ENCODE results near the gene PPP1R14C.
"Not testable (repeated sequence)": the region's sequence is repeated elsewhere in the genome, so short reads cannot be mapped to it uniquely, and the experiment has no call there.

The PPP1R14C gene

DNA sequence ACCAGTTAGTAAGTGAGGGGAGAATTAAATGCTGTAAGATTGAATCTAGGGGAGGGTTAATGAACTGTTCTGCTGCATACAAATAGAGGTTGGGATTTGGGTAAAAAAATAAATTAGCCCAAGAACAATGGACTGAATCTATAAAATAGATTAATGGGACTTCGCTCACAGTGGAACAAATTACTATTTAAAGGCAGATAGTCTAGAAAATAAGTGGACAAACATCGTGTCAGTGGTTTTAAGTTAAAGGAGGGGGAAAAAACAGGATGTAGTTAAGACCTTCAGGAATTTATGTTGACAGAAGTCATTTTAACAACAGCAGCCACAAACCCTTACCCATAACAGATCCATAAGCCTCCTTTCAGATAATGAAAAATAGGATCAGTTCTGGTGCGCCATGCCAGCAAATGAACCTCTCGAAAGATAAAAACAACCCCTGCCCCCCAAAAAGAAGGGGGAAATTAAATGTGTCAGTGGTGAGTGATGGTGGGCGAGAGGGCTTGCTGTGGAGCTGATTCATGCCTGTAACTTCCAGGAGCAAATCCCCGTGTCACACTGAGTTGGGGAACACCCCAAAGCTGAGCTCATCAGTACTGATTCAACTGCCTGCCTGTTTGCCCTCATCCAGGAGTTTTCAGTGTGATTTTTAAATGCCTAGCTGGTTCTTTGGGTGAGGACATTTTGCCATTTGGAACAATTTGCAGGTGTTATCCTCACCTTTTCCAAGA lies 86.8 kb downstream of the PPP1R14C start:
- H3K9me3 ChIP-seq (ENCODE audit: low read length): no peaks in the 10 kb centered on the region
- no peaks in the 10 kb centered on the region for H3K36me3 ChIP-seq (ENCODE audit: insufficient read depth, low read length)
- no peaks in the 10 kb centered on the region for H3K4me1 ChIP-seq (ENCODE audit: insufficient read depth, low read length)
- H3K9ac ChIP-seq (ENCODE audit: low read length): no peak overlapping the region
- no peaks in the 10 kb centered on the region for H3K27me3 ChIP-seq (ENCODE audit: control insufficient read depth in 1 of 2, insufficient read depth in 2 of 2, low read length in 2 of 2)
- no peak overlapping the region for H3K4me3 ChIP-seq (ENCODE audit: low read depth in 1 of 2, low read length in 2 of 2)
- no peak overlapping the region for H3K27ac ChIP-seq (ENCODE audit: low read depth, low read length)

DNA sequence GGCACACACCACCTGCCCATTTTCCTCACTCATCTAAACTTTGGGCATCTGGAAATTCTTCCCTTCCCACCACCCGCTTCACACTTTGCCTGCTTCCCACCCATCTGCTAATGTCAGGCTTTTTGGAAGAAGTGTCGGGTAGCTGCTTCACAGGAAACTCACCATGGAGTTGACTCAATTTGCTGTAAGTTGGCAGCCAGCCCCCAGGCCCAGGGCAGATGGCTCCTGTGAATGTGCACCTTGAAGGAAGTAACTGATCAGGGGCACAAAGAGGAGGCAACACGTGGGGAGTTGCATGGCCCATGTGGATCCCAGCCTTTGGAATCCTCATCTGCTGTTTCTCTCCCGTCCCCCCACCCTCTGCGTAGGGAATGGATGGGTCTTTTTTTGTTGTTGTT lies 87.3 kb downstream of the PPP1R14C start:
- H3K36me3 ChIP-seq (ENCODE audit: insufficient read depth, low read length): no peaks in the 10 kb centered on the region
- H3K4me1 ChIP-seq (ENCODE audit: insufficient read depth, low read length): no peaks in the 10 kb centered on the region
- no peaks in the 10 kb centered on the region for H3K9me3 ChIP-seq (ENCODE audit: low read length)
- no peak overlapping the region for H3K4me3 ChIP-seq (ENCODE audit: low read depth in 1 of 2, low read length in 2 of 2)
- no peaks in the 10 kb centered on the region for H3K27me3 ChIP-seq (ENCODE audit: control insufficient read depth in 1 of 2, insufficient read depth in 2 of 2, low read length in 2 of 2)
- H3K9ac ChIP-seq (ENCODE audit: low read length): no peak overlapping the region
- no peak overlapping the region for H3K27ac ChIP-seq (ENCODE audit: low read depth, low read length)

DNA sequence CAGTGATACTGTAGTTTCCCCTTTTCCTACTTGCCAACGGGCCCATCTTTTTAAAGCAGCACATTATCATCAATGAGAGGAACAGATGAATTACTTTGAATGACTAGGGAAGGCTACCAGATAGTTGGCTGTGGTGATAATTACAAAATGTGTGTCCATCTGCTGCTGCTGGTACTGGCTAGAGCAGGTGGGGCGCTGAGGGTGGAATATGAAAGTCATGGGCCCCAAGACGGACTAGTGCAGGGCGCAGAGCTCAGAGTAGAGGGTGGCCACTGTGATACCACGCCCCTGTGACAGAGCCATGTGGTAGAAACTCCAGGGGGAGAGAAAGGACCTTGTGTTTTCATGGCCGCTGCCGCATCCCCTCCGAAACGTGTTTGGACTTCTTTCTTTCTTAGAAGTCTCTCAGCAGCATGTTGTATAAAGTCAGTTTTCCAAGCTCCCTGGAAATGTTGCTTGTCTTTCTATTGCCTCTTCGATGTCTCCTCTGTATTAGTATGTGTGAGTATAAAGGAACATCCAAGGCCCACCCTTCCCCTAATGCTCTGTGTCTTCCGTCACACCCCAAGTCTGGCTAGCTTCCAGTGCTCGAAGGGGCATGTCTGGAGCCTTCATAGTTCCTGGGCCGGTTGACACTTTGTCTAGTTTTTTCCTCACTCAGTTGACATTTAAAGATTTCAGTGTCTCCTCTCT lies 88.1 kb downstream of the PPP1R14C start:
- Histone ChIP-seq H3K4me3 (ENCODE audit: low read depth in 1 of 2, low read length in 2 of 2) (no peak overlapping the region), H3K36me3 (ENCODE audit: insufficient read depth, low read length) (no peaks in the 10 kb centered on the region), H3K4me1 (ENCODE audit: insufficient read depth, low read length) (no peaks in the 10 kb centered on the region), H3K27me3 (ENCODE audit: control insufficient read depth in 1 of 2, insufficient read depth in 2 of 2, low read length in 2 of 2) (no peaks in the 10 kb centered on the region), H3K27ac (ENCODE audit: low read depth, low read length) (no peak overlapping the region), H3K9ac (ENCODE audit: low read length) (no peak overlapping the region), H3K9me3 (ENCODE audit: low read length) (no peaks in the 10 kb centered on the region)

DNA sequence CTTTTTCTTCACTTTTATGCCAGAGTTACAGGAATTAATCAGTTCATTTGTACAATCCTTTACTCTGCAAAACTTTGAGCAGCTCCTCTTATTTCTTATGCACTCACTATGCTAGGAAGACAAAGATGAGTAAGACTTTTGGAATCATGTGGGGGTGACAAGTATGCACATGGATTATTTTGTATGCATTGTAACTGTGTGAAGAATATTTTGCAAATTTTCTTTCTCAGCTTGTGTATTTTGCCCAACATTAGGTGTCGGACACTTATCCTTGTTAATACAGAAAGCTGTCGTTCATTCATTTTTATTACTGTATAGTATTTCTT lies 88.6 kb downstream of the PPP1R14C start:
- Histone ChIP-seq H3K27me3 (ENCODE audit: control insufficient read depth in 1 of 2, insufficient read depth in 2 of 2, low read length in 2 of 2) (no peaks in the 10 kb centered on the region), H3K4me1 (ENCODE audit: insufficient read depth, low read length) (no peaks in the 10 kb centered on the region), H3K9ac (ENCODE audit: low read length) (no peak overlapping the region), H3K27ac (ENCODE audit: low read depth, low read length) (no peak overlapping the region), H3K4me3 (ENCODE audit: low read depth in 1 of 2, low read length in 2 of 2) (no peak overlapping the region), H3K9me3 (ENCODE audit: low read length) (no peaks in the 10 kb centered on the region), H3K36me3 (ENCODE audit: insufficient read depth, low read length) (no peaks in the 10 kb centered on the region)

DNA sequence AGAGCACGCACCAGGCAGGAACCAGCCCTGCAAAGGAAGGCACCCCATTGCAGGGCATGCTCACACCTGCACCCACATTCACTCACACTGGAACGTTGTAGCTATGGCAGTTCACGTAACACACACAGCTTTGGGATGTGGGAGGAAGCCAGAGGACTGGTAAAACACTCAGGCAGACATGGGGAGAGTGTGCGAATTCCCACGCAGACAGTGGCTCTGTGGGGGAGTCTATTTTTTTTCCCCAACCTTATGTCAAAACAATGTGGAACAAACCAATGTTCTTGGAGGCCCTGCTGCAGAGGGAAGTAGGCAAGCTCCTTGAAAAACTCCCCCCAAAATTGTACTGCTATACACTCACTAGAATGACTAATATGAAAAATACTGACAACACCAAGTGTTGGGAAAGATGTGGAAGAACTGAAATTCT lies 91.0 kb downstream of the PPP1R14C start:
- Histone ChIP-seq H3K9ac (ENCODE audit: low read length) (no peak overlapping the region), H3K9me3 (ENCODE audit: low read length) (no peaks in the 10 kb centered on the region), H3K36me3 (ENCODE audit: insufficient read depth, low read length) (no peaks in the 10 kb centered on the region), H3K4me1 (ENCODE audit: insufficient read depth, low read length) (no peaks in the 10 kb centered on the region), H3K4me3 (ENCODE audit: low read depth in 1 of 2, low read length in 2 of 2) (no peak overlapping the region), H3K27me3 (ENCODE audit: control insufficient read depth in 1 of 2, insufficient read depth in 2 of 2, low read length in 2 of 2) (no peaks in the 10 kb centered on the region), H3K27ac (ENCODE audit: low read depth, low read length) (no peak overlapping the region)

DNA sequence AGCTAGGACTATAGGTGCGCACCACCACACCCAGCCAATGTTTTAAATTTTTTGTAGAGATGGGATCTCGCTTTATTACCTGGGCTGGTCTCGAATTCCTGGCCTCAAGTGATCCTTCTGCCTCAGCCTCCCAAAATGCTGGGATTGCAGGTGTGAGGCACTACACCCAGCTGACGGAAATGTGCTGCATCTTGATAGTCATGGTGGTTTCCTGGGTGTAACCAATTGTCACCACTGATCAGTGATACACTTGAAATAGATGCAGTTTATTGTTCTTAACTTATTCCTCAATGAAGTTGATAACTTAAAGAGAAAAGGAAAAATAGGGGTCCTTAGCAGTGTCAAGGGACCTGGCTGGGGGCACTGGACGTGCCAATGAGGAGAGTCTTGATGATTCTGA lies 92.4 kb downstream of the PPP1R14C start:
- Histone ChIP-seq H3K27me3 (ENCODE audit: control insufficient read depth in 1 of 2, insufficient read depth in 2 of 2, low read length in 2 of 2) (no peaks in the 10 kb centered on the region), H3K4me3 (ENCODE audit: low read depth in 1 of 2, low read length in 2 of 2) (no peak overlapping the region), H3K27ac (ENCODE audit: low read depth, low read length) (no peak overlapping the region), H3K9ac (ENCODE audit: low read length) (no peak overlapping the region), H3K9me3 (ENCODE audit: low read length) (no peaks in the 10 kb centered on the region), H3K4me1 (ENCODE audit: insufficient read depth, low read length) (no peaks in the 10 kb centered on the region), H3K36me3 (ENCODE audit: insufficient read depth, low read length) (no peaks in the 10 kb centered on the region)

DNA sequence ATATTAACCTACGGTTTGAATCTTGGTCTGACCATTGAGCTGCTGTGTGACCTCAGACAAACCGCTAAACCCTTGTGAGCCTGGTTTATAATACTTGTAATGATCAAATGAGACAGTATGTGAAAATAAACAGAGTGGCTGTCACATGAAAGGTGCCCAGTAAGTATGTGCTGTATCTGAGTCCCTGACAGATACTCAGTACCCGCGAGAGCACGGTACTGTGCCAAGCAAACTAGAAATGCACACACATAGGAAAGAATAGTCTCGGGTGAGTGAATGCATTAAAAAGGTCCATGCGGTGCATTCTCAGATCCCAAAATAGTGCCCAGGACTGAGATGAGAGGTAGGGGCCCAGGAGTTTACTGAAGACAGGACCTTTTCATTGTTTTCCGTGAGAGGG lies 93.3 kb downstream of the PPP1R14C start:
- Histone ChIP-seq H3K4me1 (ENCODE audit: insufficient read depth, low read length) (no peaks in the 10 kb centered on the region), H3K9ac (ENCODE audit: low read length) (no peak overlapping the region), H3K27ac (ENCODE audit: low read depth, low read length) (no peak overlapping the region), H3K9me3 (ENCODE audit: low read length) (no peaks in the 10 kb centered on the region), H3K27me3 (ENCODE audit: control insufficient read depth in 1 of 2, insufficient read depth in 2 of 2, low read length in 2 of 2) (no peaks in the 10 kb centered on the region), H3K36me3 (ENCODE audit: insufficient read depth, low read length) (no peaks in the 10 kb centered on the region), H3K4me3 (ENCODE audit: low read depth in 1 of 2, low read length in 2 of 2) (no peak overlapping the region)

DNA sequence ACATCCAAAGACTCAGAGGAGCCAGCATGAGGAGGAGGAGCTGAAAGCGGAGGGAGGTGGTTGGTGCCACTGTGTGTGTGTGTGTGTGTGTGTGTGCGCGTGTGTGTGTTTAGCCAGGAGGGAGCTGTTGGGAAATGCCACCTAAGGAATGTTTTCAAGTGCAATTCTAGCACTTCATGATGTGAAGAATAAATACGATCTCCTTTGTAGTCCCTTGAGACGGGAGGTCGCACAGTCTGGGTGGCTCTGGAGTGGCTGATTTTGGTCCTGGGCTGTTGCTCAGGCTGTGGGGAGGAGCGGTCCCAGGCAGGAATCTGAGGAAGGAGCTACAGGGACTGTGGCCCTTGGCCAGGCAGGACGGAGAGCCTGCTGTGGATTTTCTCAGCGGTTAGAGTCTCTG lies 93.7 kb downstream of the PPP1R14C start:
- Histone ChIP-seq H3K27me3 (ENCODE audit: control insufficient read depth in 1 of 2, insufficient read depth in 2 of 2, low read length in 2 of 2) (no peaks in the 10 kb centered on the region), H3K9ac (ENCODE audit: low read length) (no peak overlapping the region), H3K9me3 (ENCODE audit: low read length) (no peaks in the 10 kb centered on the region), H3K4me3 (ENCODE audit: low read depth in 1 of 2, low read length in 2 of 2) (no peak overlapping the region), H3K4me1 (ENCODE audit: insufficient read depth, low read length) (no peaks in the 10 kb centered on the region), H3K36me3 (ENCODE audit: insufficient read depth, low read length) (no peaks in the 10 kb centered on the region), H3K27ac (ENCODE audit: low read depth, low read length) (no peak overlapping the region)

DNA sequence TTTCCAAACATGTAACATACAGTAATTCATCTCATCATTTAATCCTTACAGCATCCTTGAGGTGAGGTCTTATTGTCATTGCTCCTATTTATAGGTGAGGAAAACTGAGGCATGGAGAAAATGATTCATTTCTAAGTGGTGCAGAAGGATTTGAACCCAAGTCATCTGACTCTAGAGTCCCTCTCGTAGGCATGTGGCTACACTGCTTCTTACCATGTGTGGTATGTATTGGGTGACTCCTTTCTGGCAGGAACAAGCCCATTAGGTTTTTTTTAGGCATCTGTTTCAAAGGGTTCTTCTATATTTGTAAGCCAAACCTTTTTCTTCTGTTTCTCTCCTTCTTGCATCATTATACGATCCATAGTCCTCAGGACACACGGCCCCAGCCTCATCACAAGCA lies 94.8 kb downstream of the PPP1R14C start:
- Histone ChIP-seq H3K9ac (ENCODE audit: low read length) (no peak overlapping the region), H3K27ac (ENCODE audit: low read depth, low read length) (no peak overlapping the region), H3K4me3 (ENCODE audit: low read depth in 1 of 2, low read length in 2 of 2) (no peak overlapping the region), H3K4me1 (ENCODE audit: insufficient read depth, low read length) (no peaks in the 10 kb centered on the region), H3K36me3 (ENCODE audit: insufficient read depth, low read length) (no peaks in the 10 kb centered on the region), H3K27me3 (ENCODE audit: control insufficient read depth in 1 of 2, insufficient read depth in 2 of 2, low read length in 2 of 2) (no peaks in the 10 kb centered on the region), H3K9me3 (ENCODE audit: low read length) (no peaks in the 10 kb centered on the region)

DNA sequence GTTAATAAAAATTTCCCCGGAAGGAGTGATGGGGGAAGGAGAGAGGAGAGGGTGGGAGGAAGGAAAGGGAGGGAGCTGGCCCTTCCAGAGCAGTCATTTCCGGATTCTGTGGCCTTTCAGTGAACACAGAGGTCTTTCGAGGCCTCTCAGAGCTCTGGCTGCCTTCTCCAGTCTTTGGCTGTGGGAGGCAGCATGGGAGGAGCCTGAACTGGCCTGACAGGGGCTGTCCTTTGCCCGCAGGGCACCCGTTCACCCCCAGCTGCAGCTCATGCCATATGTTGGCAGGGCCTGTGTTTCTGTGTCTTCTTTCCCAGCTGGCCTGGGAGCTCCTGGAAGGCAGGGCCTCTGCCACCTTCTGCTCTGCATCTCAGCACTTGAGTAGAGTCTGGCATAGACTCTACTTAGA lies 95.5 kb downstream of the PPP1R14C start:
- Histone ChIP-seq H3K4me1 (ENCODE audit: insufficient read depth, low read length) (no peaks in the 10 kb centered on the region), H3K9ac (ENCODE audit: low read length) (no peak overlapping the region), H3K27ac (ENCODE audit: low read depth, low read length) (no peak overlapping the region), H3K4me3 (ENCODE audit: low read depth in 1 of 2, low read length in 2 of 2) (no peak overlapping the region), H3K9me3 (ENCODE audit: low read length) (no peaks in the 10 kb centered on the region), H3K36me3 (ENCODE audit: insufficient read depth, low read length) (no peaks in the 10 kb centered on the region), H3K27me3 (ENCODE audit: control insufficient read depth in 1 of 2, insufficient read depth in 2 of 2, low read length in 2 of 2) (no peaks in the 10 kb centered on the region)

DNA sequence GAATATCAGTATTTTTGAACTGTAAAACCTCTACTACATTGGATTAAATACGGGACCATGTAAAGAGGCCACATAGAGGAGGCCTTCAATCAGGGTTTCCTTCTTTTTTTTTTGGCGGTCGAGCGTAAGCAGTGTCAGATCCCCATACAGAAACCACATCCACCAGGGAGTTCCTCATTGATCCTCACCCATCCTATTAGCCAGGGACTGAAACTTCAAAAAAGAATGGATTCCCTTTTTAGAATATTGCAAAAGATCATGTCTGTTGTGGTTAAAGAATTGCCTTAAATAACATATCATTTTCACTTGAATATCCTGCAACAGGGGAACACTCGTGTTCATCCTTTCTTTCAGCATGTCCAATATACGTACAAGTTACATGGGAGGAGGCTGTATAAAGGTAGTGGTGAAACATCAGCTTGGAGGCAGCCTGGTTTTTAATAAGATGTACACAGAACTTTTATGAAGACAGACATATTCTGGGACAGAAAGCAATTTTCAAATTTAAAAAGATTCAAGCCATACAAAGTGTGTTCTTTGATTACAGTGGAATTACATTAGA lies 96.1 kb downstream of the PPP1R14C start:
- no peak overlapping the region for H3K27ac ChIP-seq (ENCODE audit: low read depth, low read length)
- H3K9me3 ChIP-seq (ENCODE audit: low read length): no peaks in the 10 kb centered on the region
- H3K36me3 ChIP-seq (ENCODE audit: insufficient read depth, low read length): no peaks in the 10 kb centered on the region
- no peak overlapping the region for H3K9ac ChIP-seq (ENCODE audit: low read length)
- H3K4me3 ChIP-seq (ENCODE audit: low read depth in 1 of 2, low read length in 2 of 2): no peak overlapping the region
- H3K27me3 ChIP-seq (ENCODE audit: control insufficient read depth in 1 of 2, insufficient read depth in 2 of 2, low read length in 2 of 2): no peaks in the 10 kb centered on the region
- no peaks in the 10 kb centered on the region for H3K4me1 ChIP-seq (ENCODE audit: insufficient read depth, low read length)

DNA sequence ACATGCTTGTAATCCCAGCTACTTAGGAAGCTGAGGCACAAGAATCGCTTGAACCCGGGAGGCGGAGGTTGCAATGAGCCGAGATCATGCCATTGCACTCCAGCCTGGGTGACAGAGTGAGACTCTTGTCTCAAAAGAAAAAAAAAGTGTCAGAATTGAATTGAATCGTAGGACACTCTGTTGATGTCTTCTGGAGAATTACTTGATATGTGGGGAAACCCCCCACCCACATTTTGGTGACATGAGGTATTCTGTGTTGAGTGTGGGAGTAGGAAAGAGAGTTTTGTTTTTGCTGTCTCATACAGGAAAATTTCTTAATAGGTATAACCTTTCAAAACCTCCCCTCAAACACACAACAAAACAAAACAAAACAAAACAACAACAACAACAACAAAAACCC lies 98.9 kb downstream of the PPP1R14C start:
- not testable (repeated sequence) for H3K36me3 ChIP-seq (ENCODE audit: insufficient read depth, low read length); H3K27me3 ChIP-seq (ENCODE audit: control insufficient read depth in 1 of 2, insufficient read depth in 2 of 2, low read length in 2 of 2); H3K4me1 ChIP-seq (ENCODE audit: insufficient read depth, low read length); H3K9me3 ChIP-seq (ENCODE audit: low read length); H3K9ac ChIP-seq (ENCODE audit: low read length); H3K27ac ChIP-seq (ENCODE audit: low read depth, low read length); H3K4me3 ChIP-seq (ENCODE audit: low read depth in 1 of 2, low read length in 2 of 2)
